GM19025 (cell line): ENCODE results near the gene AKR1A1.
"Not testable (repeated sequence)": the region's sequence is repeated elsewhere in the genome, so short reads cannot be mapped to it uniquely, and the experiment has no call there.

Source experiments
- ATAC-seq: cut with Tn5 transposase; IDR thresholded peaks from one replicate; pipeline ENCODE4 v1.9.1; 2021; ENCODE audit warnings: mild to moderate bottlenecking, low read depth, moderate library complexity; ENCODE audit not compliant: unreplicated experiment

AKR1A1 gene

GRCh38 chr1:45566722-45567121, 16.1 kb downstream of the AKR1A1 start:
- ATAC-seq: no peak

- ATAC-seq: no peak
These were observed 17.3 kb downstream of the AKR1A1 start for GRCh38 chr1:45567911-45568310.

- ATAC-seq: no peak
These were observed 17.8 kb downstream of the AKR1A1 start for GRCh38 chr1:45568421-45568820.

GRCh38 chr1:45569571-45569961, 18.9 kb downstream of the AKR1A1 start:
- ATAC-seq: no peak

GRCh38 chr1:45569962-45570581, 19.4 kb downstream of the AKR1A1 start:
- ATAC-seq: no peak

- no peak for ATAC-seq
These were observed 20.0 kb downstream of the AKR1A1 start for GRCh38 chr1:45570631-45571030.

GRCh38 chr1:45573231-45573804, 22.7 kb downstream of the AKR1A1 start:
- no peak for ATAC-seq

- no peak for ATAC-seq
These were observed 23.5 kb downstream of the AKR1A1 start for GRCh38 chr1:45574105-45574626.

GRCh38 chr1:45583264-45583665, 32.6 kb downstream of the AKR1A1 start:
- ATAC-seq: peak; percentile 73

- peak; percentile 32 for ATAC-seq
These were observed 33.2 kb downstream of the AKR1A1 start, which contains the start of gene NASP for GRCh38 chr1:45583666-45584350. Gene NASP (plus strand): TSS chr1:45584041. CDS start chr1:45584147, 106 bp downstream.

- ATAC-seq: peak; percentile 21
These were observed 33.9 kb downstream of the AKR1A1 start for GRCh38 chr1:45584351-45585109.

- no peak for ATAC-seq
These were observed 34.4 kb downstream of the AKR1A1 start for GRCh38 chr1:45585110-45585426.

GRCh38 chr1:45585496-45586075, 35.0 kb downstream of the AKR1A1 start:
- ATAC-seq: no peak

- ATAC-seq: no peak
These were observed 36.1 kb downstream of the AKR1A1 start for GRCh38 chr1:45586769-45587168.

- no peak for ATAC-seq
These were observed 39.2 kb downstream of the AKR1A1 start for GRCh38 chr1:45589861-45590260.

GRCh38 chr1:45594412-45594811, 43.8 kb downstream of the AKR1A1 start:
- no peak for ATAC-seq

- ATAC-seq: not testable (repeated sequence)
These were observed 46.1 kb downstream of the AKR1A1 start for GRCh38 chr1:45596765-45597164.

- no peak for ATAC-seq
These were observed 53.6 kb downstream of the AKR1A1 start for GRCh38 chr1:45604239-45604638.

GRCh38 chr1:45607404-45608074, 56.9 kb downstream of the AKR1A1 start:
- ATAC-seq: no peak
